ENCODE data around the gene NRG2.

The NRG2 gene

DNA sequence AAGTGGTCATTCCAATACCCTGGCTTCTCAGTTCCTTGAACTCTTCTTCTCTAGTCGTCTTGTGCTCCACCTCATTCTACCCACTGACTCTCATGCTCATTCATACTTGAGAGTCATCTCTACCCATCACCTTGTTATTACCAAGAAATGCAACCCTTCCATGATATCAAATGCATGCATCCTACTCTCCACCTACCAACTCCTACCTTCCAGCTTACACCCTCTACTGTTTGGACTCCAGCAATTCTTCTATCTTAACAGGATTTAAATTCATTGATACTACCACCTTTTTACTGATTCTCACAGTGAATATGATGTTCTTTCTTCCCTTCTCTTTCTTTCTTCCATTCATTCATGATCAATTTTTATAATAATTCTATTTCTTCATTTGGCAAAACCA is 30.7 kb downstream of the NRG2 start:
- TF ChIP-seq MYC (IDR thresholded peaks at IDR 0.05; ENCODE audit: low read depth, low read length) (no peak), POLR2A (IDR thresholded peaks at IDR 0.05; ENCODE audit: extremely low read depth, insufficient read length) (no peak)
- TF ChIP-seq, protein P1, sequence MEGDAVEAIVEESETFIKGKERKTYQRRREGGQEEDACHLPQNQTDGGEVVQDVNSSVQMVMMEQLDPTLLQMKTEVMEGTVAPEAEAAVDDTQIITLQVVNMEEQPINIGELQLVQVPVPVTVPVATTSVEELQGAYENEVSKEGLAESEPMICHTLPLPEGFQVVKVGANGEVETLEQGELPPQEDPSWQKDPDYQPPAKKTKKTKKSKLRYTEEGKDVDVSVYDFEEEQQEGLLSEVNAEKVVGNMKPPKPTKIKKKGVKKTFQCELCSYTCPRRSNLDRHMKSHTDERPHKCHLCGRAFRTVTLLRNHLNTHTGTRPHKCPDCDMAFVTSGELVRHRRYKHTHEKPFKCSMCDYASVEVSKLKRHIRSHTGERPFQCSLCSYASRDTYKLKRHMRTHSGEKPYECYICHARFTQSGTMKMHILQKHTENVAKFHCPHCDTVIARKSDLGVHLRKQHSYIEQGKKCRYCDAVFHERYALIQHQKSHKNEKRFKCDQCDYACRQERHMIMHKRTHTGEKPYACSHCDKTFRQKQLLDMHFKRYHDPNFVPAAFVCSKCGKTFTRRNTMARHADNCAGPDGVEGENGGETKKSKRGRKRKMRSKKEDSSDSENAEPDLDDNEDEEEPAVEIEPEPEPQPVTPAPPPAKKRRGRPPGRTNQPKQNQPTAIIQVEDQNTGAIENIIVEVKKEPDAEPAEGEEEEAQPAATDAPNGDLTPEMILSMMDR (IDR thresholded peaks at IDR 0.05; ENCODE audit: low read depth, low read length) = no peak
- TF ChIP-seq, protein P2, sequence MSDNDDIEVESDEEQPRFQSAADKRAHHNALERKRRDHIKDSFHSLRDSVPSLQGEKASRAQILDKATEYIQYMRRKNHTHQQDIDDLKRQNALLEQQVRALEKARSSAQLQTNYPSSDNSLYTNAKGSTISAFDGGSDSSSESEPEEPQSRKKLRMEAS (IDR thresholded peaks at IDR 0.05; ENCODE audit: low read depth, low read length) = no peak
- DNase-seq (ENCODE audit: low read depth) = no peak
- no peak overlapping the region for H3K4me3 ChIP-seq (ENCODE audit: low read depth, low read length)

DNA sequence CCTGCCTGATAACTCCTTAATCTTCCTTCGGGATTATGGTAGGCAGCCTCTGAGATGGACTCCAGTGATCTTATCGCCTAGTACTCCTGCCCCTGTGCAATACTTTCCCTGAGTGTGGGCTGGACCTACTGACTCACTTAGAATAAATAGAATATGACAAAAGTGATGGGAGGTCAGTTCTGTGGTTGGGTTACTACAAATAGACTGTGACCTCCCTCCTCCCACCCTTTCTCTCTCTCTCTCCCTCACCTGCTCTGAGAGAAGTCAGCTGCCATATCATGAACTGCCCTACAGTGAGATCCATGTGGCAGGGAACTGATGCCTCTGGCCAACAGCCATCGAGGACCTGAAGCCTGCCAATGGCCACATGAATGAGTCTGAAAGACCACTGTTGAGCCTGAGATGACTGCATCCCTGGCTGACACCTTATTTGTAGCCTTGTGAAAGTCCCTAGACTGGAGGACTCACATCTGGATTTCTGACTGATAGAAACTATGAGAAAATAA is 31.7 kb downstream of the NRG2 start:
- TF ChIP-seq, protein P1 (IDR thresholded peaks at IDR 0.05; ENCODE audit: low read depth, low read length) = no peak
- TF ChIP-seq, protein P2 (IDR thresholded peaks at IDR 0.05; ENCODE audit: low read depth, low read length) = no peak
- TF ChIP-seq POLR2A (IDR thresholded peaks at IDR 0.05; ENCODE audit: extremely low read depth, insufficient read length) (no peak), MYC (IDR thresholded peaks at IDR 0.05; ENCODE audit: low read depth, low read length) (no peak)
- no peak overlapping the region for H3K4me3 ChIP-seq (ENCODE audit: low read depth, low read length)
- peak; percentile 3 for DNase-seq (ENCODE audit: low read depth)

DNA sequence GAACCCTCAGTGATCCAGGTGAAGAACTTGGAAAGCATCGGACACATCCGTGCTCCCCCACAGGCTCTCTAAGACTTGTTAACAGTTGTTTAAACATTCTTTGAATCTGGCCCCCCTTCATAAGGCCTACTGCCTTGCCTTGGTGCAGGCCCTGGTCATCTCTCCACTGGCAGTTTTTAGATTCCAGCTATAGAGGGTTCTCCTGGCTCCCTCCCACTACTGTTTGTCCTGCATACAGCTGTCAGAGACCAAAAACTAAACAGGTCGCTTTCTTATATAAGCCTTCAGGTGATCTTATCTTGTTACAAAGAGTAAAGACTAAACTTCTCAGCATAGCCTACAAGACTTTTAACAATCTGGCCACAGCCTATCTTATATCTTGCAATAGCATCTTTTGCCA is 32.3 kb downstream of the NRG2 start:
- no peak overlapping the region for H3K4me3 ChIP-seq (ENCODE audit: low read depth, low read length)
- no peak for TF ChIP-seq MYC (IDR thresholded peaks at IDR 0.05; ENCODE audit: low read depth, low read length)
- TF ChIP-seq, protein P2 (IDR thresholded peaks at IDR 0.05; ENCODE audit: low read depth, low read length) = no peak
- TF ChIP-seq, protein P1 (IDR thresholded peaks at IDR 0.05; ENCODE audit: low read depth, low read length) = no peak
- no peak for DNase-seq (ENCODE audit: low read depth)

DNA sequence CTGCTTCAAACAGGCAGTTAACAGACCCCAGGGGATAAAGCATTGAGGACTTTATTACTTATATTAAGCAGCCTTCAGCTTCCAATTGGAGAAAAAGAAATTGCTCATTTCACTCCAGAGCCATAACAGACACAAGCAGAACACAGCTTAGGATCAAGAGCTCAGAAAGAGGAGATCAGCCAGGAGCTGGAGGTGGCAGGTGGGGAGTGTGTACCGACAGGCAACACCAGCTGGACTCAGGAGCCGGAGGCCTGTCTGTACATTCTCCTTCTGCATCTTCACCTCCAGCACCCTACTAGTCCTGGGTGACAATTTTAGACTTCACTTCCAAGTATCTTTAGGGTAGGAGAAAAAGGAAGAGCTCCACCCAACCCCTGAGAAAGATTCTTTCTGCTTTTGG is 35.8 kb downstream of the NRG2 start:
- TF ChIP-seq, protein P1 (IDR thresholded peaks at IDR 0.05; ENCODE audit: low read depth, low read length) = no peak
- TF ChIP-seq POLR2A (IDR thresholded peaks at IDR 0.05; ENCODE audit: extremely low read depth, insufficient read length) (no peak), MYC (IDR thresholded peaks at IDR 0.05; ENCODE audit: low read depth, low read length) (no peak)
- TF ChIP-seq, protein P2 (IDR thresholded peaks at IDR 0.05; ENCODE audit: low read depth, low read length) = no peak
- no peak for DNase-seq (ENCODE audit: low read depth)
- no peak overlapping the region for H3K4me3 ChIP-seq (ENCODE audit: low read depth, low read length)

DNA sequence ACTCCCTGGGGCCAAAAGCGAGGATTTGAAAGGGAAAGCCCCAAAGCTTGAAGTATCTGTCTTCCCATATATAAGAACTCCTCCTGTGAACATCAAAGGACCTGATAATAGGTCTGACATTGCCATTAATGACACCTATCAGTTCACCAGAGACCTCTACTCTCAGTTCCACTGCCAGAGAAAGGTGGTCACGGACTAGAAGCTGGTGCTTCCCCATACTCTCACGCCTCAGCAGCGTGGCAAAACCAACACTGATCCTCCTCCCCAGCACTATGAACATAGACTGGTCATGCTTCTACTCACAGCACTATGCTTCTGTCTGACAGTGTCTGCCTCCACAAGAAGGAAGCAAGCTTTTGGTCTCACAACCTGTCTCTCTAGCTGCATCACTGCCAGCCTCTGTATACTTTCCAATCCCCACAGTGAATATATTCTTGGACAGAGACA is 37.9 kb downstream of the NRG2 start:
- DNase-seq (ENCODE audit: low read depth) = no peak
- no peak for TF ChIP-seq POLR2A (IDR thresholded peaks at IDR 0.05; ENCODE audit: extremely low read depth, insufficient read length)
- TF ChIP-seq, protein P1 (IDR thresholded peaks at IDR 0.05; ENCODE audit: low read depth, low read length) = no peak
- TF ChIP-seq, protein P2 (IDR thresholded peaks at IDR 0.05; ENCODE audit: low read depth, low read length) = no peak
- H3K4me3 ChIP-seq (ENCODE audit: low read depth, low read length) = no peak overlapping the region

DNA sequence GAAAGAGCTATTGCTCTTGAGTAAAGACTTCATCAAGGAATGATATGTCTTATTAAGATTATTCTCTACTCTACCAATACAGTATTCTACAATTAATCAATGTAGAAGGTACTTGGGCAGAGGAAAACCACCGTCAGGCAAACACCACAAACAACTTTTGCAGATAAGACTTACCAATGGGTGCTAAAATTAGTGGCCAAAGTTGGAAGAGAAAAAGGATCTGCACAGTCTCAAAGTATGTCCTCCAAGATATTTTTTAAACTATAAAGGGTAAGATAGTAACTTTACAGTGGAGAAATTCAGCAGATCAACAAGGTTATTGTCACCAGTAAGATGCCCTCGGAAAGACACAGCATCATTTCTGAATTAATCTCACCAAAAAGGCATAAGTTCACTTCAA is 38.9 kb downstream of the NRG2 start:
- TF ChIP-seq, protein P1 (IDR thresholded peaks at IDR 0.05; ENCODE audit: low read depth, low read length) = no peak
- TF ChIP-seq, protein P2 (IDR thresholded peaks at IDR 0.05; ENCODE audit: low read depth, low read length) = no peak
- TF ChIP-seq POLR2A (IDR thresholded peaks at IDR 0.05; ENCODE audit: extremely low read depth, insufficient read length) = no peak
- TF ChIP-seq MYC (IDR thresholded peaks at IDR 0.05; ENCODE audit: low read depth, low read length) = no peak
- no peak overlapping the region for H3K4me3 ChIP-seq (ENCODE audit: low read depth, low read length)
- DNase-seq (ENCODE audit: low read depth) = no peak

Measured in NB4 (cell line).